Gastroesophageal sphincter (tissue), 4 donors: ENCODE results near the gene PAQR7. TPM values are rescaled to one million over a fixed set of nuclear protein-coding genes. Genes with fewer than 3 reads are reported as not detected.

Source experiments
- ATAC-seq: fragments of 150-250 bp; one replicate; pipeline ENCODE4 v1.9.1; 2016; ENCODE audit warnings: mild to moderate bottlenecking, moderate library complexity
- H3K27ac ChIP-seq, 4 donors: fragments of 200-600 bp; sonication (generic) in 3 of 4; 1 replicate in 3 of 4; 2 replicates in 1 of 4; pipeline ENCODE4 v1.5.1; 2016 to 2019
- H3K27me3 ChIP-seq: fragments of 200-600 bp; sonication (generic); one replicate; pipeline ENCODE4 v1.5.1; 2019
- H3K36me3 ChIP-seq, 2 donors: fragments of 200-600 bp; sonication (generic); one replicate each; pipeline ENCODE4 v1.5.1; 2019; ENCODE audit warnings: control low read depth in 1 of 2
- H3K4me1 ChIP-seq, 3 donors: fragments of 200-600 bp; sonication (generic); 1 replicate in 2 of 3; 2 replicates in 1 of 3; pipeline ENCODE4 v1.5.1; 2016 to 2019; ENCODE audit warnings: control low read depth in 2 of 3
- H3K4me3 ChIP-seq, 2 donors: fragments of 200-600 bp; sonication (generic); one replicate each; pipeline ENCODE4 v1.5.1; 2019; ENCODE audit warnings: mild to moderate bottlenecking in 1 of 2, moderate library complexity in 1 of 2
- H3K9me3 ChIP-seq, 3 donors: fragments of 200-600 bp; sonication (generic); one replicate each; pipeline ENCODE4 v1.5.1; 2017 to 2019; ENCODE audit warnings: control low read depth in 2 of 3
- CTCF ChIP-seq, 4 experiments: fragments of 200-600 bp in 2 of 4; fragments of 450-650 bp in 2 of 4; sonication (generic) in 1 of 4; IDR thresholded peaks; one replicate each; pipeline ENCODE4 v1.5.1; 2017 to 2019; ENCODE audit warnings: antibody characterized with exemption in 4 of 4, mild to moderate bottlenecking in 2 of 4, moderate library complexity in 2 of 4
- EP300 ChIP-seq: sonication (generic); formaldehyde crosslinking; IDR thresholded peaks from one replicate; pipeline ENCODE4 v1.6.1; 2017; ENCODE audit warnings: antibody characterized with exemption, mild to moderate bottlenecking
- POLR2A ChIP-seq, 2 donors: fragments of 450-650 bp; IDR thresholded peaks; one replicate each; pipeline ENCODE4 v1.6.1; 2017; ENCODE audit warnings: antibody characterized with exemption in 2 of 2, mild to moderate bottlenecking in 2 of 2, moderate library complexity in 1 of 2
- POLR2AphosphoS5 ChIP-seq: sonication (generic); formaldehyde crosslinking; IDR thresholded peaks from one replicate; pipeline ENCODE4 v1.6.1; 2017; ENCODE audit warnings: antibody characterized with exemption
- WGBS, 2 donors: methylation state at CpG; one replicate each; pipeline ENCODE4 v1.1.5; 2018; ENCODE audit warnings: low coverage in 1 of 2; 5-methylcytosine and 5-hydroxymethylcytosine counted together
- total RNA-seq, 4 donors: library from RNA; depleted of rRNA; stranded (reverse); fragments of >200 nt; gene quantifications; one replicate each; pipeline ENCODE4 v1.1.0, GENCODE V29; 2016

Gene PAQR7
- total RNA-seq, 4 donors from 2014 or later, result 6.5 to 13.7 (median 7.8) TPM

- ATAC-seq, result peak; percentile 52
- no peaks in the 10 kb centered on the region for H3K27me3 ChIP-seq
- peak overlapping the region; percentile 47 to 97 (median 96) for H3K27ac ChIP-seq
- TF ChIP-seq POLR2AphosphoS5, result no peak
- TF ChIP-seq EP300, result no peak
- no peak for TF ChIP-seq POLR2A (IDR thresholded peaks at IDR 0.05)
- peaks cover 0 to 65% (median 26%) of the 10 kb centered on the region in 3 donors for H3K4me1 ChIP-seq
- 0 to 4% methylated on average over 3 to 7 of the region's 67 CpGs for WGBS, 2 donors
- no peaks in the 10 kb centered on the region for H3K9me3 ChIP-seq
- H3K36me3 ChIP-seq, result peaks cover 0 to 31% of the 10 kb centered on the region in 2 donors
- H3K4me3 ChIP-seq, result peak overlapping the region; percentile 63 to 96
Observed at GRCh38 chr1:25820247-25821111, 55.0 kb downstream of the PAQR7 start.

GRCh38 chr1:25819491-25820246 lies 55.8 kb downstream of the PAQR7 start, which contains the start of gene MTFR1L:
Gene MTFR1L (plus strand): TSS chr1:25819954. CDS start chr1:25823105, 3,151 bp downstream.
- Histone ChIP-seq H3K27ac (peak within 1 kb of the TSS; percentile 47 to 97 (median 96)), H3K36me3 (peaks cover 0 to 39% of the 10 kb centered on the region in 2 donors), H3K4me3 (peak within 1 kb of the TSS; percentile 63 to 96), H3K27me3 (no peaks in the 10 kb centered on the region), H3K4me1 (peaks cover 0 to 57% (median 26%) of the 10 kb centered on the region in 3 donors), H3K9me3 (no peaks in the 10 kb centered on the region)
- peak; percentile 94 for ATAC-seq
- TF ChIP-seq POLR2A (IDR thresholded peaks at IDR 0.05) (peak; percentile 83 to 86), EP300 (no peak), POLR2AphosphoS5 (peak; percentile 89), CTCF (IDR thresholded peaks at IDR 0.05) (peak in 1 of 4 experiments; percentile 21)
- 0% methylated on average over 1 to 3 of the region's 64 CpGs for WGBS, 2 donors

- ATAC-seq, result no peak
- H3K27me3 ChIP-seq, result no peaks in the 10 kb centered on the region
- WGBS, 2 donors, result 45 to 50% methylated on average over 1 to 6 of the region's 6 CpGs
- H3K4me3 ChIP-seq, result no peak overlapping the region
- H3K36me3 ChIP-seq, result peaks cover 0 to 42% of the 10 kb centered on the region in 2 donors
- H3K9me3 ChIP-seq, result no peaks in the 10 kb centered on the region
- no peak for TF ChIP-seq CTCF (IDR thresholded peaks at IDR 0.05)
- TF ChIP-seq POLR2A (IDR thresholded peaks at IDR 0.05), result no peak
- no peak for TF ChIP-seq POLR2AphosphoS5
- TF ChIP-seq EP300, result no peak
- peaks cover 0 to 46% (median 26%) of the 10 kb centered on the region in 3 donors for H3K4me1 ChIP-seq
- peak overlapping the region in 3 of 4 donors; percentile 95 to 97 (median 96) for H3K27ac ChIP-seq
Observed at GRCh38 chr1:25818569-25818968, 56.9 kb downstream of the PAQR7 start.

- Histone ChIP-seq H3K27ac (peak overlapping the region in 1 of 4 donors; percentile 0), H3K4me1 (peaks cover 0 to 40% (median 26%) of the 10 kb centered on the region in 3 donors), H3K36me3 (peaks cover 0 to 42% of the 10 kb centered on the region in 2 donors), H3K27me3 (no peaks in the 10 kb centered on the region), H3K4me3 (no peak overlapping the region), H3K9me3 (no peaks in the 10 kb centered on the region)
- no peak for TF ChIP-seq POLR2AphosphoS5
- ATAC-seq, result no peak
- WGBS, 2 donors, result 34 to 37% methylated on average over 4 to 5 of the region's 8 CpGs
Observed at GRCh38 chr1:25817840-25818501, 57.5 kb downstream of the PAQR7 start.

- Histone ChIP-seq H3K27me3 (no peaks in the 10 kb centered on the region), H3K27ac (no peak overlapping the region), H3K9me3 (no peaks in the 10 kb centered on the region), H3K4me1 (peaks cover 0 to 25% (median 17%) of the 10 kb centered on the region in 3 donors), H3K36me3 (peaks cover 0 to 56% of the 10 kb centered on the region in 2 donors), H3K4me3 (no peak overlapping the region)
- no peak for TF ChIP-seq POLR2AphosphoS5
- TF ChIP-seq POLR2A (IDR thresholded peaks at IDR 0.05), result no peak
- TF ChIP-seq CTCF (IDR thresholded peaks at IDR 0.05), result no peak
- no peak for TF ChIP-seq EP300
- ATAC-seq, result no peak
- 83 to 84% methylated on average over 5 to 6 of the region's 15 CpGs for WGBS, 2 donors
Observed at GRCh38 chr1:25816112-25816718, 59.3 kb downstream of the PAQR7 start.
